ENCODE results near the gene OGDHL.

OGDHL gene

GRCh38 chr10:49700211-49700610 is 61.9 kb downstream of the OGDHL start:
- H3K9me3 ChIP-seq (replicated peaks in 1 of 2; ENCODE audit: control insufficient read depth in 2 of 2, insufficient read depth in 1 of 2, low read depth in 1 of 2, low read length in 2 of 2): no peaks in the 10 kb centered on the region
- no peak overlapping the region for H2BK120ac ChIP-seq (ENCODE audit: low read depth, low read length)
- no peak overlapping the region for H3K27ac ChIP-seq (replicated peaks; ENCODE audit: low read length)
- no peak overlapping the region for H4K91ac ChIP-seq (ENCODE audit: low read depth, low read length, poor library complexity)
- H3K79me1 ChIP-seq (ENCODE audit: low read depth, low read length): no peaks in the 10 kb centered on the region
- no peak overlapping the region for H2BK5ac ChIP-seq (ENCODE audit: low read length)
- H3K4ac ChIP-seq (ENCODE audit: low read length): no peak overlapping the region
- no peak overlapping the region for H2AFZ ChIP-seq (ENCODE audit: low read length)
- no peak overlapping the region for H4K8ac ChIP-seq (ENCODE audit: low read depth, low read length)
- no peak overlapping the region for H3K23ac ChIP-seq (ENCODE audit: low read depth, low read length, poor library complexity)
- no peak overlapping the region for H3K18ac ChIP-seq (ENCODE audit: low read length)
- no peak overlapping the region for H2BK12ac ChIP-seq (ENCODE audit: low read length)
- H3K4me3 ChIP-seq (ENCODE audit: low read length in 2 of 2): no peak overlapping the region
- DNase-seq (ENCODE audit: low spot score): no peak
- no CpG with 5 or more reads among the region's 3 CpGs for WGBS, 2 donors (ENCODE audit: extremely low coverage in 2 of 2, insufficient read length in 2 of 2, insufficient replicate concordance in 1 of 2)
- H3K9ac ChIP-seq (ENCODE audit: low read depth, low read length, poor library complexity): no peak overlapping the region
- H3K14ac ChIP-seq (ENCODE audit: low read length): no peak overlapping the region
- no peak overlapping the region for H3K4me2 ChIP-seq (ENCODE audit: insufficient read depth, low read length, poor library complexity, severe bottlenecking)
- H2BK15ac ChIP-seq (ENCODE audit: low read length): no peak overlapping the region
- peaks cover 0 to 13% (median 0%) of the 10 kb centered on the region in 3 experiments for H3K27me3 ChIP-seq (ENCODE audit: control insufficient read depth in 3 of 3, insufficient read depth in 3 of 3, low read depth in 1 of 3, low read length in 3 of 3)
- no peaks in the 10 kb centered on the region for H3K36me3 ChIP-seq (replicated peaks in 1 of 2; ENCODE audit: control insufficient read depth in 2 of 2, insufficient read depth in 2 of 2, low read length in 2 of 2)
- no peaks in the 10 kb centered on the region for H3K4me1 ChIP-seq (ENCODE audit: control insufficient read depth in 2 of 2, insufficient read depth in 1 of 2, low read depth in 1 of 2, low read length in 2 of 2)
- H2AK5ac ChIP-seq (ENCODE audit: low read depth, low read length): no peak overlapping the region

- Histone ChIP-seq H2BK120ac (ENCODE audit: low read depth, low read length) (no peak overlapping the region), H3K79me1 (ENCODE audit: low read depth, low read length) (no peaks in the 10 kb centered on the region), H2AFZ (ENCODE audit: low read length) (no peak overlapping the region), H2BK15ac (ENCODE audit: low read length) (no peak overlapping the region), H3K36me3 (replicated peaks in 1 of 2; ENCODE audit: control insufficient read depth in 2 of 2, insufficient read depth in 2 of 2, low read length in 2 of 2) (no peaks in the 10 kb centered on the region), H2BK12ac (ENCODE audit: low read length) (no peak overlapping the region), H2AK5ac (ENCODE audit: low read depth, low read length) (no peak overlapping the region), H3K14ac (ENCODE audit: low read length) (no peak overlapping the region), H4K8ac (ENCODE audit: low read depth, low read length) (no peak overlapping the region), H3K23ac (ENCODE audit: low read depth, low read length, poor library complexity) (no peak overlapping the region), H3K4me3 (ENCODE audit: low read length in 2 of 2) (no peak overlapping the region), H3K9me3 (replicated peaks in 1 of 2; ENCODE audit: control insufficient read depth in 2 of 2, insufficient read depth in 1 of 2, low read depth in 1 of 2, low read length in 2 of 2) (no peaks in the 10 kb centered on the region), H3K4ac (ENCODE audit: low read length) (no peak overlapping the region), H4K91ac (ENCODE audit: low read depth, low read length, poor library complexity) (no peak overlapping the region), H3K9ac (ENCODE audit: low read depth, low read length, poor library complexity) (peak overlapping the region; percentile 55), H3K18ac (ENCODE audit: low read length) (no peak overlapping the region), H3K4me2 (ENCODE audit: insufficient read depth, low read length, poor library complexity, severe bottlenecking) (no peak overlapping the region), H3K4me1 (ENCODE audit: control insufficient read depth in 2 of 2, insufficient read depth in 1 of 2, low read depth in 1 of 2, low read length in 2 of 2) (no peaks in the 10 kb centered on the region), H3K27me3 (ENCODE audit: control insufficient read depth in 3 of 3, insufficient read depth in 3 of 3, low read depth in 1 of 3, low read length in 3 of 3) (peaks cover 0 to 13% (median 0%) of the 10 kb centered on the region in 3 experiments), H2BK5ac (ENCODE audit: low read length) (no peak overlapping the region), H3K27ac (replicated peaks; ENCODE audit: low read length) (no peak overlapping the region)
- WGBS, 2 donors (ENCODE audit: extremely low coverage in 2 of 2, insufficient read length in 2 of 2, insufficient replicate concordance in 1 of 2): no CpG with 5 or more reads among the region's 9 CpGs
- no peak for DNase-seq (ENCODE audit: low spot score)
Measured at GRCh38 chr10:49698679-49699078, 63.4 kb downstream of the OGDHL start.

GRCh38 chr10:49696311-49696710 is 65.8 kb downstream of the OGDHL start:
- Histone ChIP-seq H2BK120ac (ENCODE audit: low read depth, low read length) (no peak overlapping the region), H3K27me3 (ENCODE audit: control insufficient read depth in 3 of 3, insufficient read depth in 3 of 3, low read depth in 1 of 3, low read length in 3 of 3) (peaks cover 0 to 28% (median 4%) of the 10 kb centered on the region in 3 experiments), H2BK5ac (ENCODE audit: low read length) (no peak overlapping the region), H3K36me3 (replicated peaks in 1 of 2; ENCODE audit: control insufficient read depth in 2 of 2, insufficient read depth in 2 of 2, low read length in 2 of 2) (no peaks in the 10 kb centered on the region), H2AK5ac (ENCODE audit: low read depth, low read length) (no peak overlapping the region), H3K18ac (ENCODE audit: low read length) (no peak overlapping the region), H4K91ac (ENCODE audit: low read depth, low read length, poor library complexity) (no peak overlapping the region), H3K79me1 (ENCODE audit: low read depth, low read length) (no peaks in the 10 kb centered on the region), H3K4me3 (ENCODE audit: low read length in 2 of 2) (no peak overlapping the region), H3K4me2 (ENCODE audit: insufficient read depth, low read length, poor library complexity, severe bottlenecking) (no peak overlapping the region), H4K8ac (ENCODE audit: low read depth, low read length) (no peak overlapping the region), H2BK15ac (ENCODE audit: low read length) (no peak overlapping the region), H3K14ac (ENCODE audit: low read length) (no peak overlapping the region), H2BK12ac (ENCODE audit: low read length) (no peak overlapping the region), H3K23ac (ENCODE audit: low read depth, low read length, poor library complexity) (no peak overlapping the region), H3K9ac (ENCODE audit: low read depth, low read length, poor library complexity) (no peak overlapping the region), H3K4me1 (ENCODE audit: control insufficient read depth in 2 of 2, insufficient read depth in 1 of 2, low read depth in 1 of 2, low read length in 2 of 2) (no peaks in the 10 kb centered on the region), H3K27ac (replicated peaks; ENCODE audit: low read length) (no peak overlapping the region), H3K4ac (ENCODE audit: low read length) (no peak overlapping the region), H2AFZ (ENCODE audit: low read length) (no peak overlapping the region), H3K9me3 (replicated peaks in 1 of 2; ENCODE audit: control insufficient read depth in 2 of 2, insufficient read depth in 1 of 2, low read depth in 1 of 2, low read length in 2 of 2) (peaks cover 0 to 2% of the 10 kb centered on the region in 2 donors)
- no peak for DNase-seq (ENCODE audit: low spot score)
- no CpG with 5 or more reads among the region's 7 CpGs for WGBS, 2 donors (ENCODE audit: extremely low coverage in 2 of 2, insufficient read length in 2 of 2, insufficient replicate concordance in 1 of 2)

- Histone ChIP-seq H2BK5ac (ENCODE audit: low read length) (no peak overlapping the region), H2AFZ (ENCODE audit: low read length) (no peak overlapping the region), H3K4me3 (ENCODE audit: low read length in 2 of 2) (no peak overlapping the region), H2BK120ac (ENCODE audit: low read depth, low read length) (no peak overlapping the region), H2AK5ac (ENCODE audit: low read depth, low read length) (no peak overlapping the region), H2BK12ac (ENCODE audit: low read length) (no peak overlapping the region), H3K4ac (ENCODE audit: low read length) (no peak overlapping the region), H4K91ac (ENCODE audit: low read depth, low read length, poor library complexity) (no peak overlapping the region), H3K9ac (ENCODE audit: low read depth, low read length, poor library complexity) (no peak overlapping the region), H2BK15ac (ENCODE audit: low read length) (no peak overlapping the region), H3K18ac (ENCODE audit: low read length) (no peak overlapping the region), H3K36me3 (replicated peaks in 1 of 2; ENCODE audit: control insufficient read depth in 2 of 2, insufficient read depth in 2 of 2, low read length in 2 of 2) (no peaks in the 10 kb centered on the region), H3K14ac (ENCODE audit: low read length) (no peak overlapping the region), H4K8ac (ENCODE audit: low read depth, low read length) (no peak overlapping the region), H3K79me1 (ENCODE audit: low read depth, low read length) (no peaks in the 10 kb centered on the region), H3K27me3 (ENCODE audit: control insufficient read depth in 3 of 3, insufficient read depth in 3 of 3, low read depth in 1 of 3, low read length in 3 of 3) (peaks cover 0 to 47% (median 19%) of the 10 kb centered on the region in 3 experiments), H3K27ac (replicated peaks; ENCODE audit: low read length) (no peak overlapping the region), H3K4me1 (ENCODE audit: control insufficient read depth in 2 of 2, insufficient read depth in 1 of 2, low read depth in 1 of 2, low read length in 2 of 2) (peaks cover 0 to 3% of the 10 kb centered on the region in 2 donors), H3K4me2 (ENCODE audit: insufficient read depth, low read length, poor library complexity, severe bottlenecking) (no peak overlapping the region), H3K9me3 (replicated peaks in 1 of 2; ENCODE audit: control insufficient read depth in 2 of 2, insufficient read depth in 1 of 2, low read depth in 1 of 2, low read length in 2 of 2) (peaks cover 0 to 2% of the 10 kb centered on the region in 2 donors), H3K23ac (ENCODE audit: low read depth, low read length, poor library complexity) (no peak overlapping the region)
- no CpG with 5 or more reads among the region's 6 CpGs for whole genome bisulfite sequencing, 2 donors (ENCODE audit: extremely low coverage in 2 of 2, insufficient read length in 2 of 2, insufficient replicate concordance in 1 of 2)
- DNase-seq (ENCODE audit: low spot score): no peak
Measured at GRCh38 chr10:49694466-49694865, 67.7 kb downstream of the OGDHL start.
